GM18499 (cell line): ENCODE data around the gene ALOX15B.
"Not testable (repeated sequence)": the region's sequence is repeated elsewhere in the genome, so short reads cannot be mapped to it uniquely, and the experiment has no call there.

ENCODE experiments used
- ATAC-seq: cut with Tn5 transposase; IDR thresholded peaks from one replicate; pipeline ENCODE4 v1.9.1; 2021; ENCODE audit warnings: moderate number of reproducible peaks; ENCODE audit not compliant: insufficient read depth, unreplicated experiment

ALOX15B gene

DNA sequence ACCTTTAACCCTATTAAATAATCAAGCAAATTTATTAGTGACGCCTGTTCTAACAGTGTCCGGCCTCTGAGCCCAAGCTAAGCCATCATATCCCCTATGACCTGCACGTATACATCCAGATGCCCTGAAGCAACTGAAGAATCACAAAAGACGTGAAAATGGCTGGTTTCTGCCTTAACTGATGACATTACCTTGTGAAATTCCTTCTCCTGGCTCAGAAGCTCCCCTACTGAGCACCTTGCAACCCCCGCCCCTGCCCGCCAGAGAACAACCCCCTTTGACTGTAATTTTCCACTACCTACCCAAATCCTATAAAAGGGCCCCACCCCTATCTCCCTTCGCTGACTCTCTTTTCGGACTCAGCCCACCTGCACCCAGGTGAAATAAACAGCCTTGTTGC, 23.0 kb downstream of the ALOX15B start:
- ATAC-seq, result not testable (repeated sequence)

DNA sequence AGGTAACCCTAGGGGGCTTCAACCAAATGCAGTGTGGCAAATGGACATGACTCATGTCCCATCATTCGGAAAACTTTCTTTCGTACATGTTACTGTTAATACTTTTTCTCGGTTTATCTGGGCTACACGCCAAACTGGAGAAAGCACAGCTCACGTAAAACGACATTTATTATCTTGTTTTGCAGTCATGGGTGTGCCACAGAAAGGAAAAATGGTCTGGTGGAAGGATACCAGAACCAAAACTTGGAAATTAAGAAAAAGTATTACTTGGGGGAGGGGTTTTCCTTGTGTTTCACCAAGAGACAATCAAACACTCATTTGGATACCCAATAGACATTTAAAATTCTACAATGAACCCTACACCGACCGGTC, 23.6 kb downstream of the ALOX15B start:
- no peak for ATAC-seq

GRCh38 chr17:8062807-8063483, 24.1 kb downstream of the ALOX15B start:
- ATAC-seq, result no peak

DNA sequence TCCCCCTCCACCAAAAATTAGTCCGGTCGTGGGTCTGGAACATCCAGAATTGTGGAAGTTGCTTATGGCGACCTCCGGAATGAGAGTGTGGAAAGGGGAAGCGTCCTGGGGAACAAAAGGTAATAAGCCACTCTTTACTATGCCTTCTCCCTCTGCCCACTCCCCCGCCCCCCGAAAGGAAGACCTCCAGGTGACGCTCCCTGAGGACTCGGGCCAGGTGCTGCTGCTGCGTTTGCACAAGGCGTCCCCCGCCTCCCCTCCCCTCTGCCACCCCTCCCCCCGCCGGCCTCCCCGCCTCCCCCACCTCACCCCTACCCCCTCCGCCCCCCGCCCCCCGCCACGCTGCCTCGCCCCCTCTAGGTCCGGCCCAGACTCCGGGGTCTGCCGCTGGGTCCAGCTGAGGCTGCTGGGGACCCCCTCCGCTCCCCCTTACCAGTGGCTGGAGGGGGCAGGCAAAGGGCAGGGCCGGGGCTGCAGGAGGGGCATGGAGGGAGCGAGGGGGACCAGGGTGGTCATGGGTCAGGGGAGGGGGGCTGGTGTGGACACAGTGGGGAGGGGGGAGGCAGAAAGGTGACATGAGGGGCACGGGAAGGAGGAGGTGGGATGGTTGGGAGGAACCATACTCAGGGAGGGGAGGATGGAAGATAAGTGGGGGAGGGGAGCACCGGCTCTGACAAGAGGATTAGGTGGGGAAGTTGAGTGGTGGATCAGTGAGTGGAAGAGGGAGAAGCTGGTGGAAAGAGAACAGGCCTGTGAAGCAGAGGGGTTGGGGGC, 25.1 kb downstream of the ALOX15B start:
- no peak for ATAC-seq

DNA sequence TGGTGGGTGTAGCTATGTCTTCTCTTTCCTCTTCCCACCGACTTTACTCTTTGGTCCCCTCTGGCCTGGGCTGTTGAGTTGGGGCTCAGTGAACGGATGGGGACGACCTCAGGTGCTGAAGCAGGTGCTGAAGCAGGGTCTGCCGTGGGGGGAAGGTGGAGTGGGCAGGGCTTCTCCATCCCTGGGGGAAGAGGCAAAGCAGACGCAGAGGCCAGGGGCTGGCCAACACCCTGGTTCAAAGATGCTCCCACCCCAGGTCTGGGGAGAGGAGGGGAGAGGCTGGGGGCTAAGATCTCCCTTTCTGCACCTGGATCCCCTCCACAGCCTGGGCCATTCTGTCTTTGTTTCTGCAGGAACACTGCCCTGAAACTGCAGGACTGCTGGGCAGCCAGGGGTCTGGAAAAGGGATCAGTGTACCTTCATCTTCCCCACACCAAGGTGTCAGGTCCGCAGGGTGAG, 25.7 kb downstream of the ALOX15B start:
- no peak for ATAC-seq

DNA sequence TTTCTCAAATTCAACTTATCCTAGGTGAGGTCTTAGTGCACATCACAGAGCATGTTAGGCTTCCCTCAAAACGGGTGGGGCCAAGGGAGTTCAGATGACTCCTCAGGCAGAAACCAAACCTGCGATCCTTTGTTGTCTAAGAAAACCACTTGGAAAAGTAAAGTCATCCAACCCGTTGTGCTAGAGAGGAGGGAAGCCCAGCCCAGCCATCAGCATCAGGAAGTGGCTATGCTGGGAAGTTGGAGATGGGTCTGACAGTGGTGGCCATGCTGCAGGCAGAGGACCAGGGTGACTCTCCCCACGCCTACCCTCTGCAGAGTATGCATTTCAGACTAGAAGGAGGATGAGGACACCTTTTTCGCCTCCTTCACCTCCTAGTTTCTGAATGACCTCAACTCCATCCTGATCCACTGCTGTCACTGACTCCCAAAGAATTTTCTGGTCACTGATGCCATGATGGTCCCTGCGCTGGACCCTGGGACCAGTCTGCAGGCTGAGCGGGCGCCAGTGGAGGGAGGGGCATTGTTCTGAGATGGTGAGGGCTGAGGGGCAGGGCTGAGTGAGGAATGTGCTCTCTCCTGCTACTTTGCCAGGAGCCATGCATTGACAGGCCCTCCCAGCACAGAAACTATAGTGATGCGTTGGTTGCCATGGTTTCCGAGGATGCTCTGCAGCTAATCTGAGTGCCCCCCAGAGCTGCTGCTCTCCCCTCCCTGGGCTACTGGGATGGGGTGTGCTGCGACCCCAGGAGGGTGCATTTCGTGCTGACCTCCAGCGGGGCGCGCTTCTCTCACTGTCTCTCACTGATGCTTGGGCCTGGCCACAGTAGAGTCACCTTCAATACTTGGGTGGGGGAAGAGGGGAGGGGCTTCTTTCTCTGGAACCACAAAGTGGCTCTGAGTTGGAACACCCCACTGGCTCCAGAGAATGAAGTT, 28.2 kb downstream of the ALOX15B start:
- ATAC-seq, result no peak

DNA sequence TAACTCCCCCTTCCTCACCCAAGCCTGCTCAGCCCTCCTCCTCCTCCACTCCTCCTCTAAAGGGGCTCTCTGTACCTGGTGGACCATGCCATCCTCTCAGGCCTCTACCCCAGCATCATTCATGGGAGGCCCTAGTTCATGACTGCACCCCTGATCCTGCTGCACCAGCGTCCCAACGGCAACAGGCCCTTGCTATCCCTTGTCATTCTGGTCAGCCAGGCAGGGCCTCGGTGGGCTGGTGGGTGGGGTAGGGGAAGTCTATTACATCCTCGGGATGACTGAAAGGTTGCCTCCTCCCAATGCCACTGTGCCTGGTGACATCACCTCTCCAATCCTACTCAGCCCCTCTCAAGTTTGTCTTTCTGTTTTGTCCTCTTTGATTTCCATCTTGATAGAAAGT, 28.9 kb downstream of the ALOX15B start:
- no peak for ATAC-seq

DNA sequence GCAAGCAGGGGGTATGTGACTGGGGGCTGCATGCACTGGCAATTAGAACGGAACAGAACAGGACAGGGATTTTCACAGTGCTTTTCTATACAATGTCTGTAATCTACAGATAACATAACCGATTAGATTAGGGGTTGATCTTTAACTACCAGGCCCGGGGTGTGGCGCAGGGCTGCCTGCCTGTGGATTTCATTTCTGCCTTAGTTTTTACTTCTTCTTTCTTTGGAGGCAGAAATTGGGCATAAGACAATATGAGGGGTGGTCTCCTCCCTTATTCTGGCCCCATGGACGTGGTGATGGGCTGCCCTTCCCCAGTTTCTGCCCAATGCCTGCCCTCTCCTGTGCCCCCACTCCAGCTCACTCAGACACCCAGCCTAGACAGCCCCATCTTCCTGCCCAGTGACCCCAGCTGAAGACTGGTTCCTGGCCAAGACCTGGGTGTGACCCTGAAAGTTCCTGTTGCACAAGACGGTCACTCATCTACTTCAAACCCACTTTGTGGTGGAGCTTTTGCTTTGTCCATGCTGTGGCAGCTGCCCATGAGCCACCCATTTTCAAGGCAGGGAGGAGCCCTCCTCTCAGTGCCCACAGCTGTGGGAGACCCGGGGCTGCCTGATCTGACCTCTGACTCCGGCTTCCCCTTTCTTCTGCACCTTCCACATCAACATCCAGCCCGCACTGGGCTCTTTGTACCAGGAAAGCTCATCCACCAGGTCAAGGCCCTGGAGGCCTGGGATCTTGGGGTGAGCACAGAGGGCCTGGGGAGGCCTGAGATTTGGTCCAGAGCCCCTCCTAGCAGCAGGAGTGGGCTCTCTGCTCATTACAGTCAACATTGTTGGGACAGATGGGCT, 30.1 kb downstream of the ALOX15B start:
- no peak for ATAC-seq

- no peak for ATAC-seq
Observed at GRCh38 chr17:8069587-8069860, 30.7 kb downstream of the ALOX15B start.

DNA sequence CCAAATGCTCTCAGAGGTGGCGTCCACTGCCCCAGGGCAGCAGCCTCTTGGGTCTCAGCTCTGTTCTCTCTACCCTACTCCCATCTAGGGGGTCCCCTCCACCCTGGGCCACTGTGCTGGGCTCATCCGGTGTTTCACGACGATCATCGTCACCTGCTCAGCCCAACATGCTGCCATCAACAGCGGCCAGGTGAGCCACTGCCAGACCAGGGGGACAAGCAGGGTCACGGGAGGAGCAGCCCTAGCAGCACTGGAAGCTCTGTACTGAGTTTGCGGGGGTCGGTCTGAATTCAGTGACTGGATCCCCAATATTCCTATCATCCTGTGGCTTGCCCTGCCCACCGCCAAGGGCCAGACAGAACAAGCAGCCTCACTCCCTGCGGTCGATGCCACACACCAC, 32.6 kb downstream of the ALOX15B start:
- no peak for ATAC-seq

DNA sequence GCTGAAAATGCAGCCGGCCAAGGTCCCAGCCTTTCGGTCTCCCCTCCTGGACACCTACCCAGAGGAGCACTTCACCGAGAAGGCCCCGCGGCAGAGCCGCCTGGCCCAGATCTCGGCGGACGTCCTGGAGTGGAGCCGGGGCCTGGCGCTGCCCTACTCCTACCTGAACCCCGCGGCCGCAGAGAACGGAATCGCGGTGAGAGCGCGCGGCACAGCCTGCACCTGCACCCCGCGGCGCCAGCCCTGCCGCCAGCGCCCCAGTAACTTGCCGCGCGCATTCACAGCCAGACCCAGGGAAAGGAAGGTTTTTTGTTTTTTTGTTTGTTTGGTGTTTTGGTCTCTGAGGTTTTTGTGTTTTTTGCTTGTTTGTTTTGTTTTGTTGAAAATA, 33.5 kb downstream of the ALOX15B start:
- ATAC-seq, result no peak

DNA sequence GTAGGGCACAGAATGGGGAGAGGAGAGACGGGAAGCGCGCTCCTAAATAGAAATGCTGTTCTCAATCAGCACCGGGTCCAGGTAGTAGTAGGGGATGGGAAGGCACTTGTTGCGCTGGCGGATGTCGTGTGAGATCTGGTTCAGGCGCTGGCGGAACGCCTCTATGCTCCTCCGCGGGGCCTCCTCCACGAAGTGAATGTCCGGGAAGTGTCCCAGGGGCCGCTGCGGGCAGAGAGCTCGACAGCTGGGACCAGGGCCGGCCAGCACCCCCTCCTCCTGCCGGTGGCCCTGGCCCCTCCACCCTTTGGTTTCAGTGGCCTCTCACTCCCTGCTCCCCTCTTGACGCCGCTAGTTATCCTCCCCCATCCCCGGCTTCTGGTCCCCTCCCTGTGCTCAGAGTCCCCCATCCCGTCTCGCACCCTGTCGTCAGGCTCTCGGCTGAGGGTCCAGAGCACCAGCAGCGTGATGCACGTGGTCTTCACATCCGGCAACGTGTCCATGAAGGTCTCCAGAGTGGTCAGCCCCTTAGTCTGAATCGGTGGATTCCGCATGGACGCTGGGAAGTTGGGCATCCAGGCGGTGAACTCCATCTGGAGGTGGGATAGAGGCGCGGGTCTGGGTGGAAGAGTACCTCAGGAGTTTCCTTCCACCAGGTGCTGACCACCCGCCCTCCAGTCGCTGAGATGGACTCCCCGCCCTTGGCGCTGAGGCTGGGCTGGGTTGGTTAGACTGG, 34.0 kb downstream of the ALOX15B start:
- ATAC-seq, result no peak

GRCh38 chr17:8073627-8074484, 35.0 kb downstream of the ALOX15B start:
- ATAC-seq, result no peak

- no peak for ATAC-seq
Observed at GRCh38 chr17:8074554-8074953, 35.7 kb downstream of the ALOX15B start.

- no peak for ATAC-seq
Observed at GRCh38 chr17:8075081-8075480, 36.2 kb downstream of the ALOX15B start.

GRCh38 chr17:8075574-8076342, 36.9 kb downstream of the ALOX15B start:
- ATAC-seq, result no peak

- ATAC-seq, result no peak
Observed at GRCh38 chr17:8076502-8077266, 37.8 kb downstream of the ALOX15B start.
